ENCODE data around the gene CUL1. TPM values are rescaled to one million over a fixed set of nuclear protein-coding genes. Genes with fewer than 3 reads are reported as not detected.
A peak's percentile ranks its signal among the peaks of the same experiment; 100 is the strongest.

The CUL1 gene
- total and polyA plus RNA-seq, 2 experiments from 2014 or later, result 35.6 to 71.3 TPM

- peaks cover 3% of the 10 kb centered on the region; the same call in 1 of the 3 replicates for H3K9me3 Mint-ChIP-seq
- Histone ChIP-seq H3K36me3 (ENCODE audit: insufficient read depth) (peaks cover 62% of the 10 kb centered on the region), H3K9me2 (ENCODE audit: insufficient read depth) (no peaks in the 10 kb centered on the region), H3K27ac (ENCODE audit: low read depth) (no peak overlapping the region), H3K4me3 (no peak overlapping the region), H4K20me1 (replicated peaks; ENCODE audit: insufficient read depth) (peaks cover 8% of the 10 kb centered on the region), H3K4me2 (no peak overlapping the region), H3K4me1 (ENCODE audit: insufficient read depth) (peaks cover 9% of the 10 kb centered on the region; the same call in 1 of the 2 replicates), H2AFZ (no peak overlapping the region), H3K27me3 (ENCODE audit: insufficient read depth) (no peaks in the 10 kb centered on the region), H3F3A (replicated peaks; ENCODE audit: low read depth) (no peaks in the 10 kb centered on the region; the same call in 1 of the 2 replicates), H3K79me2 (replicated peaks; ENCODE audit: insufficient read depth) (no peaks in the 10 kb centered on the region; the same call in 1 of the 2 replicates)
- TF ChIP-seq ZNF114 (CRISPR knock-in tag; IDR thresholded peaks at IDR 0.05) (no peak), JUNB (IDR thresholded peaks at IDR 0.05; ENCODE audit: unreplicated experiment) (no peak), ETS1 (IDR thresholded peaks at IDR 0.05) (no peak), EZH2phosphoT487 (IDR thresholded peaks at IDR 0.05; ENCODE audit: unreplicated experiment) (no peak), EZH2 (IDR thresholded peaks at IDR 0.05; ENCODE audit: low read depth, unreplicated experiment) (no peak), STAT1 (IDR thresholded peaks at IDR 0.05; ENCODE audit: unreplicated experiment) (no peak), ZNF331 (CRISPR knock-in tag; IDR thresholded peaks at IDR 0.05; ENCODE audit: low read depth) (no peak), CREB1 (CRISPR knock-in tag; IDR thresholded peaks at IDR 0.05; ENCODE audit: low read depth) (no peak), POLR2AphosphoS5 (IDR thresholded peaks at IDR 0.05; ENCODE audit: low read depth) (no peak), NANOG (IDR thresholded peaks at IDR 0.05; ENCODE audit: borderline replicate concordance) (no peak)
- TF ChIP-seq, protein P1, sequence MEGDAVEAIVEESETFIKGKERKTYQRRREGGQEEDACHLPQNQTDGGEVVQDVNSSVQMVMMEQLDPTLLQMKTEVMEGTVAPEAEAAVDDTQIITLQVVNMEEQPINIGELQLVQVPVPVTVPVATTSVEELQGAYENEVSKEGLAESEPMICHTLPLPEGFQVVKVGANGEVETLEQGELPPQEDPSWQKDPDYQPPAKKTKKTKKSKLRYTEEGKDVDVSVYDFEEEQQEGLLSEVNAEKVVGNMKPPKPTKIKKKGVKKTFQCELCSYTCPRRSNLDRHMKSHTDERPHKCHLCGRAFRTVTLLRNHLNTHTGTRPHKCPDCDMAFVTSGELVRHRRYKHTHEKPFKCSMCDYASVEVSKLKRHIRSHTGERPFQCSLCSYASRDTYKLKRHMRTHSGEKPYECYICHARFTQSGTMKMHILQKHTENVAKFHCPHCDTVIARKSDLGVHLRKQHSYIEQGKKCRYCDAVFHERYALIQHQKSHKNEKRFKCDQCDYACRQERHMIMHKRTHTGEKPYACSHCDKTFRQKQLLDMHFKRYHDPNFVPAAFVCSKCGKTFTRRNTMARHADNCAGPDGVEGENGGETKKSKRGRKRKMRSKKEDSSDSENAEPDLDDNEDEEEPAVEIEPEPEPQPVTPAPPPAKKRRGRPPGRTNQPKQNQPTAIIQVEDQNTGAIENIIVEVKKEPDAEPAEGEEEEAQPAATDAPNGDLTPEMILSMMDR (conservative IDR thresholded peaks at IDR 0.05; ENCODE audit: low read depth in 2 of 2), result no peak
- TF ChIP-seq, protein P2, sequence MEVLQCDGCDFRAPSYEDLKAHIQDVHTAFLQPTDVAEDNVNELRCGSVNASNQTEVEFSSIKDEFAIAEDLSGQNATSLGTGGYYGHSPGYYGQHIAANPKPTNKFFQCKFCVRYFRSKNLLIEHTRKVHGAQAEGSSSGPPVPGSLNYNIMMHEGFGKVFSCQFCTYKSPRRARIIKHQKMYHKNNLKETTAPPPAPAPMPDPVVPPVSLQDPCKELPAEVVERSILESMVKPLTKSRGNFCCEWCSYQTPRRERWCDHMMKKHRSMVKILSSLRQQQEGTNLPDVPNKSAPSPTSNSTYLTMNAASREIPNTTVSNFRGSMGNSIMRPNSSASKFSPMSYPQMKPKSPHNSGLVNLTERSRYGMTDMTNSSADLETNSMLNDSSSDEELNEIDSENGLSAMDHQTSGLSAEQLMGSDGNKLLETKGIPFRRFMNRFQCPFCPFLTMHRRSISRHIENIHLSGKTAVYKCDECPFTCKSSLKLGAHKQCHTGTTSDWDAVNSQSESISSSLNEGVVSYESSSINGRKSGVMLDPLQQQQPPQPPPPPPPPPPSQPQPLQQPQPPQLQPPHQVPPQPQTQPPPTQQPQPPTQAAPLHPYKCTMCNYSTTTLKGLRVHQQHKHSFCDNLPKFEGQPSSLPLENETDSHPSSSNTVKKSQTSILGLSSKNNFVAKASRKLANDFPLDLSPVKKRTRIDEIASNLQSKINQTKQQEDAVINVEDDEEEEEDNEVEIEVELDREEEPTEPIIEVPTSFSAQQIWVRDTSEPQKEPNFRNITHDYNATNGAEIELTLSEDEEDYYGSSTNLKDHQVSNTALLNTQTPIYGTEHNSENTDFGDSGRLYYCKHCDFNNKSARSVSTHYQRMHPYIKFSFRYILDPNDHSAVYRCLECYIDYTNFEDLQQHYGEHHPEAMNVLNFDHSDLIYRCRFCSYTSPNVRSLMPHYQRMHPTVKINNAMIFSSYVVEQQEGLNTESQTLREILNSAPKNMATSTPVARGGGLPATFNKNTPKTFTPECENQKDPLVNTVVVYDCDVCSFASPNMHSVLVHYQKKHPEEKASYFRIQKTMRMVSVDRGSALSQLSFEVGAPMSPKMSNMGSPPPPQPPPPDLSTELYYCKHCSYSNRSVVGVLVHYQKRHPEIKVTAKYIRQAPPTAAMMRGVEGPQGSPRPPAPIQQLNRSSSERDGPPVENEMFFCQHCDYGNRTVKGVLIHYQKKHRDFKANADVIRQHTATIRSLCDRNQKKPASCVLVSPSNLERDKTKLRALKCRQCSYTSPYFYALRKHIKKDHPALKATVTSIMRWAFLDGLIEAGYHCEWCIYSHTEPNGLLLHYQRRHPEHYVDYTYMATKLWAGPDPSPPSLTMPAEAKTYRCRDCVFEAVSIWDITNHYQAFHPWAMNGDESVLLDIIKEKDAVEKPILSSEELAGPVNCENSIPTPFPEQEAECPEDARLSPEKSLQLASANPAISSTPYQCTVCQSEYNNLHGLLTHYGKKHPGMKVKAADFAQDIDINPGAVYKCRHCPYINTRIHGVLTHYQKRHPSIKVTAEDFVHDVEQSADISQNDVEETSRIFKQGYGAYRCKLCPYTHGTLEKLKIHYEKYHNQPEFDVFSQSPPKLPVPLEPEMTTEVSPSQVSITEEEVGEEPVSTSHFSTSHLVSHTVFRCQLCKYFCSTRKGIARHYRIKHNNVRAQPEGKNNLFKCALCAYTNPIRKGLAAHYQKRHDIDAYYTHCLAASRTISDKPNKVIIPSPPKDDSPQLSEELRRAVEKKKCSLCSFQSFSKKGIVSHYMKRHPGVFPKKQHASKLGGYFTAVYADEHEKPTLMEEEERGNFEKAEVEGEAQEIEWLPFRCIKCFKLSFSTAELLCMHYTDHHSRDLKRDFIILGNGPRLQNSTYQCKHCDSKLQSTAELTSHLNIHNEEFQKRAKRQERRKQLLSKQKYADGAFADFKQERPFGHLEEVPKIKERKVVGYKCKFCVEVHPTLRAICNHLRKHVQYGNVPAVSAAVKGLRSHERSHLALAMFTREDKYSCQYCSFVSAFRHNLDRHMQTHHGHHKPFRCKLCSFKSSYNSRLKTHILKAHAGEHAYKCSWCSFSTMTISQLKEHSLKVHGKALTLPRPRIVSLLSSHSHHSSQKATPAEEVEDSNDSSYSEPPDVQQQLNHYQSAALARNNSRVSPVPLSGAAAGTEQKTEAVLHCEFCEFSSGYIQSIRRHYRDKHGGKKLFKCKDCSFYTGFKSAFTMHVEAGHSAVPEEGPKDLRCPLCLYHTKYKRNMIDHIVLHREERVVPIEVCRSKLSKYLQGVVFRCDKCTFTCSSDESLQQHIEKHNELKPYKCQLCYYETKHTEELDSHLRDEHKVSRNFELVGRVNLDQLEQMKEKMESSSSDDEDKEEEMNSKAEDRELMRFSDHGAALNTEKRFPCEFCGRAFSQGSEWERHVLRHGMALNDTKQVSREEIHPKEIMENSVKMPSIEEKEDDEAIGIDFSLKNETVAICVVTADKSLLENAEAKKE (CRISPR knock-in tag; IDR thresholded peaks at IDR 0.05), result no peak
- DNase-seq (ENCODE audit: low spot score), result no peak
- H3K4me3 Mint-ChIP-seq, result no peak overlapping the region
- peaks cover 3% of the 10 kb centered on the region; the same call in 2 of the 3 replicates for H3K4me1 Mint-ChIP-seq
- ATAC-seq, result no peak
- H3K36me3 Mint-ChIP-seq (ENCODE audit: low read depth), result peaks cover 93% of the 10 kb centered on the region
- H3K27me3 Mint-ChIP-seq (ENCODE audit: insufficient read depth, low read depth, poor library complexity), result peaks cover 2% of the 10 kb centered on the region
- H3K27ac Mint-ChIP-seq, result peak overlapping the region; percentile 74
Measured at GRCh38 chr7:148793590-148793989, 94.9 kb downstream of the CUL1 start.
